ENCODE measurements around the gene RAF1. TPM values are rescaled to one million over a fixed set of nuclear protein-coding genes. Genes with fewer than 3 reads are reported as not detected.
A peak's percentile ranks its signal among the peaks of the same experiment; 100 is the strongest.

The RAF1 gene
- total and polyA plus RNA-seq, 10 donors: 31.6 to 153 (median 110) TPM

GRCh38 chr3:12579456-12579855 is 84.5 kb downstream of the RAF1 start:
- H3K4me3 ChIP-seq: no peak overlapping the region

DNA sequence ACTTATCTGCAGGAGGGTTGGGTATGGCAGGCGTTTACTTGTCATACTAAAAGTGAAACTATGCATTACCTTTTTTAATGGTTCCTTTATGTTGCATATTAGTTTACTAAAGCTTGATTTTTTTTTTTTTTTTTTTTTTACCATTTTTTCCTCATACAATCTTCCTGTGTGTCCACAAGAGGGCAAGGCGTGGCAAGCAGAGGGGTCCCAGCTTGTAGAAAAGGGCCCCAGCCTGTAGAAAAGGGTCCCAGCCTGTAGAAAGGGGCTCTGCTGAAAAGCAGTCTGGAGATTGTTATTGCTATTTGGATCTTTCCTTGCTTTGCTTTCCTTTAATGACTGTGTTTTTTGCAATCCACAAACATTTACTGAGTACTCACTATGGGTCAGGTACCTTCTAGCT is 85.2 kb downstream of the RAF1 start:
- WGBS, 5 donors: 79 to 85% (median 82%) methylated on average over 2 of the region's 2 CpGs
- peaks cover 0 to 10% (median 0%) of the 10 kb centered on the region in 8 donors for H3K9me3 ChIP-seq
- H3K4me1 ChIP-seq: peaks cover 0 to 15% (median 8%) of the 10 kb centered on the region in 6 donors
- H3K4me3 ChIP-seq: no peak overlapping the region
- no peaks in the 10 kb centered on the region for H3K27me3 ChIP-seq (replicated peaks in 1 of 7)
- intact Hi-C loops (cut with DNase I; ENCODE audit: low total_unique reads): no loop called here
- DNase-seq: no peak
- no peak for TF ChIP-seq POLR2A (IDR thresholded peaks at IDR 0.05)
- H3K27ac ChIP-seq: peak overlapping the region in 1 of 8 donors; percentile 78
- H3K36me3 ChIP-seq: peaks cover 2 to 100% (median 96%) of the 10 kb centered on the region in 6 donors

More at GRCh38 chr3:12579456-12579855, 84.5 kb downstream of the RAF1 start:
- Histone ChIP-seq H3K4me1 (peaks cover 0 to 15% (median 8%) of the 10 kb centered on the region in 6 donors), H3K27ac (peak overlapping the region in 7 of 8 donors; percentile 36 to 78 (median 55)), H3K36me3 (peaks cover 7 to 100% (median 96%) of the 10 kb centered on the region in 6 donors), H3K9me3 (peaks cover 0 to 10% (median 0%) of the 10 kb centered on the region in 8 donors), H3K27me3 (replicated peaks in 1 of 7) (no peaks in the 10 kb centered on the region)
- WGBS, 5 donors: 65 to 76% (median 67%) methylated on average over 3 of the region's 3 CpGs
- no peak for TF ChIP-seq CTCF (IDR thresholded peaks at IDR 0.05 in 8 of 11, conservative IDR thresholded peaks at IDR 0.05 in 3 of 11)
- TF ChIP-seq POLR2AphosphoS5 (IDR thresholded peaks at IDR 0.05): peak in 1 of 3 donors; percentile 23
- no peak for DNase-seq
- intact Hi-C loops (cut with DNase I; ENCODE audit: low total_unique reads): no loop called here

GRCh38 chr3:12577379-12577778 is 86.5 kb downstream of the RAF1 start:
- TF ChIP-seq POLR2A (IDR thresholded peaks at IDR 0.05) (no peak), POLR2AphosphoS5 (IDR thresholded peaks at IDR 0.05) (no peak), CTCF (IDR thresholded peaks at IDR 0.05 in 8 of 11, conservative IDR thresholded peaks at IDR 0.05 in 3 of 11) (no peak)
- WGBS, 5 donors: 76 to 96% (median 95%) methylated on average over 5 of the region's 5 CpGs
- Histone ChIP-seq H3K27ac (no peak overlapping the region), H3K4me3 (no peak overlapping the region), H3K4me1 (peaks cover 0 to 15% (median 8%) of the 10 kb centered on the region in 6 donors), H3K27me3 (replicated peaks in 1 of 7) (no peaks in the 10 kb centered on the region), H3K36me3 (peaks cover 2 to 100% (median 96%) of the 10 kb centered on the region in 6 donors), H3K9me3 (peaks cover 0 to 10% (median 0%) of the 10 kb centered on the region in 8 donors)
- no peak for DNase-seq
- intact Hi-C loops (cut with DNase I; ENCODE audit: low total_unique reads): no loop called here

GRCh38 chr3:12574661-12575060 is 89.3 kb downstream of the RAF1 start:
- peaks cover 0 to 9% (median 5%) of the 10 kb centered on the region in 6 donors for H3K4me1 ChIP-seq
- no peak overlapping the region for H3K27ac ChIP-seq
- TF ChIP-seq CTCF (IDR thresholded peaks at IDR 0.05 in 8 of 11, conservative IDR thresholded peaks at IDR 0.05 in 3 of 11) (no peak), POLR2A (IDR thresholded peaks at IDR 0.05) (no peak), POLR2AphosphoS5 (IDR thresholded peaks at IDR 0.05) (no peak)
- no peak for DNase-seq
- 63 to 77% (median 76%) methylated on average over 6 to 7 of the region's 7 CpGs for WGBS, 5 donors
- H3K36me3 ChIP-seq: peaks cover 6 to 100% (median 95%) of the 10 kb centered on the region in 6 donors
- H3K9me3 ChIP-seq: peaks cover 0 to 10% (median 0%) of the 10 kb centered on the region in 8 donors
- no peaks in the 10 kb centered on the region for H3K27me3 ChIP-seq (replicated peaks in 1 of 7)
- intact Hi-C loops (cut with DNase I; ENCODE audit: low total_unique reads): no loop called here
- H3K4me3 ChIP-seq: no peak overlapping the region

Measured in spleen (tissue), 11 donors.